ENCODE data around the gene C5AR2. TPM values are rescaled to one million over a fixed set of nuclear protein-coding genes. Genes with fewer than 3 reads are reported as not detected.
"Not testable (repeated sequence)": the region's sequence is repeated elsewhere in the genome, so short reads cannot be mapped to it uniquely, and the experiment has no call there.

Gene C5AR2
- total RNA-seq = not detected

DNA sequence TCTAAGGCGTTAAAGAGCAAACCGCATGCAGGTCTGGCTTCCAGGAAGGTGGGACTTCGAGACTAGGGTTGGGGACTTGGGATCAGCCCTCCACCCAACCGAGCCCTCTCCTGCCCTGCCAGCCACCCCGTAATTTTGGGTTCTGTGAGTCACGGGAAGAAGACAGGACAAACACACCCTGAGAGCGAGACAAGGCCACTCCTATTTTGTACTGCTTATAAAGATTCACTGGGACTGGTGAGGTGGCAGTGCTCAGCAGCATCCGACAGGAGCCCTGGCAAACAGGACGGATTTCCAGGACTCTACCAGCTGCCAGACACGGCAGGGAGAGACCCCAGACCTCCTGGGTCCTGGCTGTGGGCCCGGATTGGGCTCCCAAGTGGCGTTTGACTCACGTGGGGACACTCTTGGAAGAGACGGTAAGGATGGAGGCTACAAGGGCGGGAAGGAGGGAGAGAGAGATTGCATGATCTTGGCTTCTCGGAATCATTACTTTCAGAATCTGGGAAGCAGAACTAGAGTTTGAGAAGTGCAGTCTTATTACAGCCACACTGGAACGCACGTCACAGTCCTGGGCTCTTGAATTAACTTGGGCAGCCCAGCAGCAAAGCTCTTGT is at the start of gene C5AR2:
Gene C5AR2 (plus strand): TSS at position 245 of the 617 bp plus-strand sequence. CDS start 8,625 bp downstream, outside the sequence.
- intact Hi-C loops (cut with micrococcal nuclease) = no loop called here
- CTCF ChIA-PET = no interaction called here
- no peak for DNase-seq
- H3K9me3 Mint-ChIP-seq = no peaks in the 10 kb centered on the region
- peaks cover 7% of the 10 kb centered on the region for H3K4me1 Mint-ChIP-seq (ENCODE audit: low read depth)
- H3K27me3 Mint-ChIP-seq (ENCODE audit: low read depth) = no peaks in the 10 kb centered on the region
- no peak within 1 kb of the TSS for H3K27ac Mint-ChIP-seq
- no peak within 1 kb of the TSS for H3K4me3 Mint-ChIP-seq
- no peaks in the 10 kb centered on the region for H3K36me3 Mint-ChIP-seq (ENCODE audit: low read depth)

DNA sequence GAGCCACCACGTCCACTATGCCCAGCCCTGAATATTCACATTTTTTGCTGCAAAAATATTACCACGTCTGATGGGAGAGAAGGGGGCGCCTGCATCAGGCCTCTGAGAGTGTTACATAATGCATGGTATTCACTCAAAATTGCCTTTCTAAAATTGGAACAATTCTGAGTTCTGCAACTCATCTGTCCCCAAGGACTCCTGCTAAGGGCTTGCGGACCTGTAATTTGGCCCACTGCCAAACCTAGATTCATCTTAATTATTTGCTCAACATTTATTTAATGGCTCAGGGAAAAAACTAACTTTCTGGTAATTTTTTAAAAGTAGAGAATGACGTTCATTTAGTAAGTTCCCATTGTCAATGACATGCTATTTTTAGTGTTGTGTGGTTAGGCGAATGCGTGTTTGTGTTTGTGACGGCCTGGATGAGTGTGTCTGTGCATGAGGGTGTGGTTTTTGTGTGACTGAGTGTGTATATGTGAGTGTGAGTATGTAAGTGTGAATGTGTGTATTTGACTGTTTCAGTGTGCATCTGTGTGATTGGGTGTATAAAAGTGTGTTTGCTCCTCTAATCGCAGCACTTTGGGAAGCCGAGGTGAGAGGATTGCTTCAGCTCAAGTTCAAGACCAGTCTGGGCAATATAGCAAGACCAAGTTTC is 48.4 kb upstream of the C5AR2 start:
- Mint-ChIP-seq H3K27me3 (ENCODE audit: low read depth) (no peaks in the 10 kb centered on the region), H3K4me3 (no peak overlapping the region), H3K36me3 (ENCODE audit: low read depth) (peaks cover 2% of the 10 kb centered on the region), H3K4me1 (ENCODE audit: low read depth) (peaks cover 3% of the 10 kb centered on the region), H3K27ac (no peak overlapping the region), H3K9me3 (no peaks in the 10 kb centered on the region)
- intact Hi-C loops (cut with micrococcal nuclease) = loop anchor here (1.0 to 5.0 kb wide), 4 partner anchors 32 to 414 kb away; no protein-coding TSS in a partner anchor
- no peak for DNase-seq
- CTCF ChIA-PET = interaction anchor here (0.6 to 1.7 kb wide), 5 partner anchors 10 to 1305 kb away, joined by 3 to 9 read pairs (median 4); no protein-coding TSS in a partner anchor

DNA sequence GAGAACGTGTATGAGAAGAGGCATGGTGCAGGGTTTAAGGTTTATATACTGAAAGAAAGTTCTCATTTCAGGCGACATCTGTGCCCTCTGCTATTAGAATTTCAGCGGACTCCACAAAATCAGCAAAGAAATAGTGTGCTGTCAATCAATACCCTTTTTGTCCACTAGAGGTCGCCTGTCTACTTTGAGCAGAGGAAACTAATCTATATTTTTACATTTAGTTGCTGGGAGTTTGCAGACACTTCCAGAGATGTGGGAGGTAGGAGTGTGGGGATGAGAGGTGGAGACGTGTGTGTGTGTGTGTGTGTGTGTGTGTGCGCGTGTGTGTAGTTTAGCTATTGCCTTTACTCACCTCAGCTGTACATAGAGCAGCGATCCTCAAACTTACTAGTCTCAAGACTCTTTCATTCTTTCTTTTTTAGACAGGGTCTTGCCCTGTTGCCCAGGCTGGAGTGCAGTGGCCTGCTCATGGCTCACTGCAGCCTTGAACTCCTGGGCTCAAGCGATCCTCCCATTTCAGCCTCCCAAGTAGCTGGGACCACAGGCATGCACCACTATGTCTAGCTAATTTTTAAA is 47.6 kb upstream of the C5AR2 start:
- Mint-ChIP-seq H3K36me3 (ENCODE audit: low read depth) (peaks cover 2% of the 10 kb centered on the region), H3K27ac (no peak overlapping the region), H3K27me3 (ENCODE audit: low read depth) (no peaks in the 10 kb centered on the region), H3K9me3 (no peaks in the 10 kb centered on the region), H3K4me1 (ENCODE audit: low read depth) (peaks cover 6% of the 10 kb centered on the region), H3K4me3 (no peak overlapping the region)
- intact Hi-C loops (cut with micrococcal nuclease) = loop anchor here (1.0 to 5.0 kb wide), 4 partner anchors 31 to 413 kb away; no protein-coding TSS in a partner anchor
- CTCF ChIA-PET = interaction anchor here (0.7 to 1.8 kb wide), 15 partner anchors 9 to 429 kb away, joined by 3 to 16 read pairs (median 4); partner anchors contain the start of genes EHD2 and INAFM1
- peak; percentile 58 for DNase-seq

DNA sequence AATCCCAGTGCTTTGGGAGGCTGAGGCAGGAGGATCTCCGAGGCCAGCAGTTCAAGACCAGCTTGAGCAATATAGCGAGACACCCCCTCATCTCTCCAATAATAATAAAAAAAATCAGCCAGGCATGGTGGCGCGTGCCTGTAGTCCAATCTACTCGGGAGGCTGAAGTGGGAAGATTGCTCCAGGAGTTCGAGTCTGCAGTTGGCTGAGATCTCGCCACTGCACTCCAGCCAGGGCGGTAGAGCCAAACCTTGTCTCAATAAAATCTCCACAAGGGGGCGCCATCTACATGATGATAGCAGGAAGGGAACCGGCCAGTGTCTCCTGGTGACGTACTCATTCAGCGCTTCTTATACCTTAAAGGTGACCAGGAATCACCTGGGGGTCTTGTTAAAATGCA is 35.9 kb upstream of the C5AR2 start:
- no peaks in the 10 kb centered on the region for H3K4me1 Mint-ChIP-seq (ENCODE audit: low read depth)
- H3K4me3 Mint-ChIP-seq = no peak overlapping the region
- no peaks in the 10 kb centered on the region for H3K36me3 Mint-ChIP-seq (ENCODE audit: low read depth)
- no peaks in the 10 kb centered on the region for H3K27me3 Mint-ChIP-seq (ENCODE audit: low read depth)
- no peaks in the 10 kb centered on the region for H3K9me3 Mint-ChIP-seq
- CTCF ChIA-PET = interaction anchor here (0.7 to 3.5 kb wide), 6 partner anchors 10 to 95 kb away, joined by 3 to 25 read pairs (median 4); partner anchors contain the start of gene DHX34
- intact Hi-C loops (cut with micrococcal nuclease) = loop anchor here (1.0 to 2.0 kb wide), 4 partner anchors 95 to 411 kb away; no protein-coding TSS in a partner anchor
- H3K27ac Mint-ChIP-seq = no peak overlapping the region
- peak; percentile 91 for DNase-seq

DNA sequence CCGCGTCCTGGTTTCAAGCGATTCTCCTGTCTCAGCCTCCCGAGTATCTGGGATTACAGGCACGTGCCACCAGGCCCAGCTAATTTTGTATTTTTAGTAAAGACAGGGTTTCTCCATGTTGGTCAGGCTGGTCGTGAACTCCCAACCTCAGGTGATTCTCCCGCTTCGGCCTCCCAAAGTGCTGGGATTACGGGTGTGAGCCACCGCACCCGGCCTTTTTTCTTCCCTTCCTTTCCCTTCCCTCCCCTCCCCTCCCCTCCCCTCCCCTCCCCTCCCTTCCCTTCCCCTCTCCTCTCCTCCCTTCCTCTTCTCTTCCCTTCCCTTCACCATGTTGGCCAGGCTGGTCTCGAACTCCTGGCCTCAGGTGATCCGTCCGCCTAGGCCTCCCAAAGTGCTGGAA is 31.1 kb upstream of the C5AR2 start:
- CTCF ChIA-PET = interaction anchor here (0.7 kb wide), 1 partner anchor 59 kb away, joined by 3 read pairs; no protein-coding TSS in a partner anchor
- H3K27me3 Mint-ChIP-seq (ENCODE audit: low read depth); H3K36me3 Mint-ChIP-seq (ENCODE audit: low read depth); DNase-seq; H3K27ac Mint-ChIP-seq; H3K9me3 Mint-ChIP-seq; H3K4me1 Mint-ChIP-seq (ENCODE audit: low read depth); intact Hi-C loops (cut with micrococcal nuclease); H3K4me3 Mint-ChIP-seq: not testable (repeated sequence)

DNA sequence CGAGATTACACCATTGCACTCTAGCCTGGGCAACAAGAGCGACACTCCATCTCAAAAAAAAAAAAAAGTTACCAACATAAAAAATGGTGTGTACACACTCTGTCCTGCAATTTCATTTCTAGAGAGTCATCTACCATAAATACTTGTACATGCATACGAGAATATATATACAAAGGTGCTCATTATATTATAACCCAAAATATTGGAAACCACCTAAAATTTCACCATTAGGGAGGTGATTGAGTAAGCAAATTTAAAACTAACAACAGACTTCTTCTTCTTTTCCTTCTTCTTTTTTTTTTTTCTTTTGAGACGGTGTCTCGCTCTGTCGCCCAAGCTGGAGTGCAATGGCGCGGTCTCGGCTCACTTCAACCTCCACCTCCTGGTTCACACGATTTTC is 29.7 kb upstream of the C5AR2 start:
- CTCF ChIA-PET = no interaction called here
- Mint-ChIP-seq H3K36me3 (ENCODE audit: low read depth) (no peaks in the 10 kb centered on the region), H3K4me3 (no peak overlapping the region)

DNA sequence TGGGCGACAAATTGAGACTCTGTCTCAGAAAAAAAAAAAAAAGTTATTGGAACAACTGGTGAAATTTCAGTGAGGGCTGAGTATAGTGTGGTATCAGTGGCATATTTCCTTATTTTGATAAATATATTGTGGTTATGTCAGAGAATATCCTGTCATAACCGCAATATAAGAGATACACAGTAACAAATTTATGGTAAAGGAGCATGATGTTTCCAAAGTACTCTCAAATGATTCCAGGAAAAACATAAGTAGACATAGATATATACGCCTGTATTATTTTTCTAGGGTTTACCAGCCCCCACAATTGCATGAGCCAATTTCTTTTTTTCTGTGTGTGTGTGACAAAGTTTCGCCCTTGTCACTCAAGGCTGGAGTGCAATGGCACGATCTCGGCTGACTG is 28.0 kb upstream of the C5AR2 start:
- H3K4me1 Mint-ChIP-seq (ENCODE audit: low read depth) = peaks cover 3% of the 10 kb centered on the region
- intact Hi-C loops (cut with micrococcal nuclease) = no loop called here
- H3K36me3 Mint-ChIP-seq (ENCODE audit: low read depth) = no peaks in the 10 kb centered on the region
- DNase-seq = no peak
- no peaks in the 10 kb centered on the region for H3K9me3 Mint-ChIP-seq
- peaks cover 4% of the 10 kb centered on the region for H3K27me3 Mint-ChIP-seq (ENCODE audit: low read depth)
- H3K27ac Mint-ChIP-seq = no peak overlapping the region
- CTCF ChIA-PET = interaction anchor here (0.6 to 1.2 kb wide), 3 partner anchors 17 to 409 kb away, joined by 3 read pairs; partner anchors contain the start of gene EHD2
- no peak overlapping the region for H3K4me3 Mint-ChIP-seq

More for the DNA sequence above, 29.7 kb upstream of the C5AR2 start:
- peaks cover 3% of the 10 kb centered on the region for H3K4me1 Mint-ChIP-seq (ENCODE audit: low read depth)
- peaks cover 4% of the 10 kb centered on the region for H3K27me3 Mint-ChIP-seq (ENCODE audit: low read depth)
- H3K27ac Mint-ChIP-seq = no peak overlapping the region
- H3K9me3 Mint-ChIP-seq = no peaks in the 10 kb centered on the region
- no peak for DNase-seq
- intact Hi-C loops (cut with micrococcal nuclease) = no loop called here

DNA sequence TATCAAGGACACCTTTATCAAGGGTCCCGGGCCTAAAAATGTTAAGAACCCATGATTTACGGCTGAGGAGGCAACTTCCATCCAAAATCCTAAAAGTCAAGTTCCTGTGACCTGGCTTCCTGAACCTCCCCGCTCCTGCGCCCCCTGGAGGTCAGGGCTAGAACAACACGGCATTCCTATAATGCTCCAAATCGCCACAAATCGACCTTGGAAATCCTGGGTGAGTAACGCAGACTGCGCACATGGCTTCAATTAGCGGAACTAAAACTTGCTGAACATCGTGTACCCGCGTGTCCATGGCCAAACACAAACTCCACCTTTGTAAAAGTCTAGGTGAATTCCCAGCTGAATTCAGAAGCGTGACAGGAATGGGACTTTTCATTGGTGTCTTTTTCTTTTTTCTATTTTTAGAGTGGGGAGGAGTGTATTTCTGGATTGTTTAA is 26.6 kb upstream of the C5AR2 start:
- Mint-ChIP-seq H3K36me3 (ENCODE audit: low read depth) (no peaks in the 10 kb centered on the region), H3K27me3 (ENCODE audit: low read depth) (peaks cover 6% of the 10 kb centered on the region), H3K27ac (no peak overlapping the region), H3K9me3 (no peaks in the 10 kb centered on the region), H3K4me3 (no peak overlapping the region), H3K4me1 (ENCODE audit: low read depth) (peaks cover 3% of the 10 kb centered on the region)
- DNase-seq = peak; percentile 64
- CTCF ChIA-PET = interaction anchor here (1.0 to 2.4 kb wide), 2 partner anchors 12 to 290 kb away, joined by 3 to 7 read pairs; no protein-coding TSS in a partner anchor
- intact Hi-C loops (cut with micrococcal nuclease) = no loop called here

DNA sequence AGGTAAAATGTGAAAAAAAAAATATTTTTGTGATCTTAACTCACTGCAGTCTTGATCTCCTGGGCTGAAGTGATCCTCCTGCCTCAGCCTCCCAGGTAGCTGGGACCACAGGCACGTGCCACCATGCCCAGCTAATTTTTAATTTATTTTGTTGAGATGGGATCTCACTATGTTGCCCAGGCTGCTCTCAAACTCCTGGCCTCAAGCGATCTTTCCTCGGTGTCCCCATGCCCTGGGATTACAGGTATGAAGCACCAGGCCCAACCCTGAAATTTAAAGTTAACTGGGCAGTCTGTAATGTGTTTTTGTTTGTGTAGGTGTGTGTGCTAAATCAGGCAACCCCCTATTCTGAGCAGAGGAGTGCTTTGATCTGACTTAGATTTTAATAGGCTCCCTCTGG is 25.7 kb upstream of the C5AR2 start:
- Mint-ChIP-seq H3K4me3 (no peak overlapping the region), H3K27ac (no peak overlapping the region), H3K36me3 (ENCODE audit: low read depth) (no peaks in the 10 kb centered on the region), H3K27me3 (ENCODE audit: low read depth) (peaks cover 6% of the 10 kb centered on the region), H3K4me1 (ENCODE audit: low read depth) (peaks cover 3% of the 10 kb centered on the region), H3K9me3 (no peaks in the 10 kb centered on the region)
- intact Hi-C loops (cut with micrococcal nuclease) = no loop called here
- CTCF ChIA-PET = interaction anchor here (1.1 to 2.4 kb wide), 2 partner anchors 11 to 22 kb away, joined by 4 to 7 read pairs; no protein-coding TSS in a partner anchor
- DNase-seq = no peak

DNA sequence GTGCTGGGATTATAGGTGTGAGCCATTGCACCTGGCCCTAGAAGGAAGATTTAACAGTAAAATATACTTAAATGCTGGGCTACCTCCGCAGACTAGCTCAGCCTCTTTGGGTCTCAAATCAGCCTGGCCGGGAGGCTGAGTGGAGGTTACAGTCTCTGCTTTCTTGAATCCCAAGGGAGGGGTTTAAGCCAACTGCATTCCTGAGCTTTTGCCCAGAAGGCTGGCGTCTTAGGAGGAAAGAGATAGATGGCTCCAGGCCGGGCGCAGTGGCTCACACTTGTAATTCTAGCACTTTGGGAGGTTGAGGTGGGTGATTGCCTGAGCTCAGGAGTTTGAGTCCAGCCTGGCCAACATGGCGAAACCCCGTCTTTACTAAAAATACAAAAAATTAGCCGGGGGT is 22.9 kb upstream of the C5AR2 start:
- intact Hi-C loops (cut with micrococcal nuclease) = no loop called here
- H3K27ac Mint-ChIP-seq = no peak overlapping the region
- H3K4me3 Mint-ChIP-seq = no peak overlapping the region
- H3K4me1 Mint-ChIP-seq (ENCODE audit: low read depth) = peaks cover 3% of the 10 kb centered on the region
- CTCF ChIA-PET = interaction anchor here (0.6 to 1.4 kb wide), 3 partner anchors 15 to 91 kb away, joined by 3 to 6 read pairs (median 3); no protein-coding TSS in a partner anchor
- DNase-seq = no peak
- H3K27me3 Mint-ChIP-seq (ENCODE audit: low read depth) = peaks cover 6% of the 10 kb centered on the region
- H3K9me3 Mint-ChIP-seq = no peaks in the 10 kb centered on the region
- no peaks in the 10 kb centered on the region for H3K36me3 Mint-ChIP-seq (ENCODE audit: low read depth)

DNA sequence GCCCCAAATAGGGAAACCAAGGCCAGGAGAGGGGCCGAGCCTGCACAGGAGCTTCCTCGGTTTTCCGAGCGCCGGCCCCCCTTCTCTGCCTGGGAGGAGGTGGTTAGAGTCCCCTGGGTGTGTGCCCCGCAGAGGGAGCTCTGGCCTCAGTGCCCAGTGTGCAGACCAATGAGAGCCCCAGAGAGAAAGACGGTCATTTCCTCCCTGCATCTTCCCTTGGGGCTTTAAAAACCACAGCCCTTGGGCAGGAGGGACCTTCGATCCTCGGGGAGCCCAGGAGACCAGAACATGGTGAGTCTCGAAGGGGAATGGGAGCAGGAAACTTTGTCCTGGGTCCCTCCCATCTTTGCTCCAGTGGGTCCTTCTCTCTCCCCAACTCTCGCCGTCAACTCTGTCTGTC is 22.4 kb upstream of the C5AR2 start, which contains the start of gene C5AR1:
Gene C5AR1 (plus strand): TSS at position 254 of the 400 bp plus-strand sequence. CDS start 35 bp downstream, at position 289.
- Mint-ChIP-seq H3K4me1 (ENCODE audit: low read depth) (peaks cover 3% of the 10 kb centered on the region), H3K36me3 (ENCODE audit: low read depth) (no peaks in the 10 kb centered on the region), H3K27me3 (ENCODE audit: low read depth) (peaks cover 6% of the 10 kb centered on the region), H3K4me3 (no peak within 1 kb of the TSS), H3K27ac (no peak within 1 kb of the TSS), H3K9me3 (no peaks in the 10 kb centered on the region)
- CTCF ChIA-PET = interaction anchor here (0.6 to 1.1 kb wide), 2 partner anchors 82 to 90 kb away, joined by 3 to 6 read pairs; no protein-coding TSS in a partner anchor
- intact Hi-C loops (cut with micrococcal nuclease) = no loop called here
- no peak for DNase-seq

DNA sequence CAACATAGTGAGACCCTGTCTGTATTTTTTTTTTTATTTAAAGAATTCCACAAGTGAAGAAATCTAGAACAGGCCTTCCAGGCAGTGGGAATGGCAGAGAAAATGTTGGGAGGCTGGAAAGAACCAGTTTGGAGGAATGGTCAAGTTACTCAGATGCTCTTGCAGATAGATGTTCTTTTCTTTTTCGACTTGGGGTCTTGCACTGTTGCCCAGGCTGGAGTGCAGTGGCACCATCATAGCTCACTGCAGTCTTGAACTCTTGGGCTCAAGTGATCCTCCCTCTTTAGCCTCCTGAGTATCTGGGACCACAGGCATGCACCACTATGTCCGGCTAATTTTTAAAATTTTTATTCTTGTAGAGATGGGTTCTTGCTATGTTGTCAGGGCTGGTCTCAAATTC is 21.7 kb upstream of the C5AR2 start:
- intact Hi-C loops (cut with micrococcal nuclease) = no loop called here
- CTCF ChIA-PET = interaction anchor here (0.7 kb wide), 1 partner anchor 241 kb away, joined by 5 read pairs; no protein-coding TSS in a partner anchor
- H3K9me3 Mint-ChIP-seq = no peaks in the 10 kb centered on the region
- H3K4me3 Mint-ChIP-seq = no peak overlapping the region
- H3K36me3 Mint-ChIP-seq (ENCODE audit: low read depth) = no peaks in the 10 kb centered on the region
- H3K27me3 Mint-ChIP-seq (ENCODE audit: low read depth) = peaks cover 8% of the 10 kb centered on the region
- H3K27ac Mint-ChIP-seq = no peak overlapping the region
- peaks cover 1% of the 10 kb centered on the region for H3K4me1 Mint-ChIP-seq (ENCODE audit: low read depth)
- no peak for DNase-seq

All from activated naive CD4-positive, alpha-beta T cell treated with anti-CD3 and anti-CD28 coated beads for 36 hours (primary cell).